ENCODE data around the gene CNTN2.

The CNTN2 gene

DNA sequence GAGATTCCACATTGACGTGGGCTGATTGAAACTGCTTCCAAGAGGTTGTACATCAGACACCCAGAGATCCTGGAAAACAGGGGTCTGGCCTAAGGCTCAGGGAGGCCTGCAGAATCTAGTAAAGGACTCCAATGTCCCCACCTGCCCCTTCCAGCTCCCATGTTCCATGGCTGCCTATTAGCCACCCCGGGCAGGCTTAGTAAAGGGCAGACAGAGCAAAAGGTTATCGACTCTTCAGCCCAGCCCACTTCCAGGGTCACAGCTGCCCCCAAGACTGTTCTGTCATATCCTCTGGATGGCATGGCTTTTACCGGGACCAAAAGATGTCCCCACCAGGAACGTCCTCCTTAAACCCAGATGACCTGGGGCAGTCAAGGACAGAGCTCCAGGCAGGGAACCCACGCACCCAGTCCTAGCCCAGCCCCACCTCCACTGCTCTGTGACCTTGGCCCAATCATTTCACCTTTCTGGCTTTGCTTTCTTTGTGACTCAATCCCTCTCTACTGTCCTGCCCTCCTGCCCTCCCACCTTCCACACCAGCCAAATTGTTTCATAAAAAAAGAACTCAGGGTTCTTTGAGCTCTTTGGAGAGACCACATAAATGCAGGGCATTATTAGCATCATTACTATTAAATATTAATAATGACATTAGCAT is 4.8 kb upstream of the CNTN2 start:
- CTCF ChIA-PET: interaction anchor here (2.1 kb wide), 1 partner anchor 23 kb away, joined by 8 read pairs; no protein-coding TSS in a partner anchor
- POLR2A ChIA-PET: no interaction called here
- no peak for DNase-seq (ENCODE audit: extremely low spot score)
- no peak for TF ChIP-seq CTCF (IDR thresholded peaks at IDR 0.05; ENCODE audit: control extremely low read depth, extremely low read depth, low read depth, missing control alignments)

DNA sequence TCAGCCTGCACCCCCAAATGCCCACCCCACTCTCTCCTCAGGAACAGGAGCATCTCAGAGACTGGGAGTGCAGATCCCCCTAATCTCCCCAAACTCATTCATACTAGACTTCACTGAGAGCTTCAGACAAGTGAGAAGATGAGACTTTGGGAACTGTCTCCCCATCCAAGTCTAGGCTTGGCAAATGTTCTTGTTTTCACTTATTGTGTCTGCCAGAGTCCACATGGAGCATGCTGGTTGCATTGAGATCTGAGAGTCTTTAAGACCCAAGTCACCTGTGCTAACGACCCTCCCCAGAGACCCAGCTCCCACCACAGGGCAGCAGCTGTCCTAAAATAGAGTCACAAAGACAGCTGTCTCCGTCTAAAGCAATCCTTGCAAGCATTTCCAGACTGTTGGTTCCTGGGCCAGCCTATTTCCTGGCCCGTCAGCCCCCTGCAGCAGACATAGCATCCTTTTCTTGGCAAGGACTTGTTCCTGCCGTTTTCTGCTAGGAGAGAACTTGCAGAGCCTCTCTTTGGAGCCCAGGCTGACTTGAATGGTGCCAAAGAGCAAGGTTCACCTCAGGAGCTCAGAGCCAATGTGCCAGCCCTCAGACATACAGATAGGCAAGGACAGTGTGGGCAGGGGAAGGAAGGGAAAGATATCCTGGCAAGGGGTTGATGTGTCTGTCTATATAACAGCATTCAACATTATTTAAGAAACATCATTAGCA is 1.9 kb upstream of the CNTN2 start:
- TF ChIP-seq CTCF (IDR thresholded peaks at IDR 0.05; ENCODE audit: control extremely low read depth, extremely low read depth, low read depth, missing control alignments): no peak
- no peak for DNase-seq (ENCODE audit: extremely low spot score)
- ChIA-PET CTCF (interaction anchor here (1.1 to 2.4 kb wide), 3 partner anchors 11 to 27 kb away, joined by 3 to 10 read pairs (median 3); no protein-coding TSS in a partner anchor), POLR2A (no interaction called here)

GRCh38 chr1:205041998-205042910 is 758 bp upstream of the CNTN2 start:
- ChIA-PET POLR2A (interaction anchor here (0.6 kb wide), 1 partner anchor 10 kb away, joined by 3 read pairs; no protein-coding TSS in a partner anchor), CTCF (interaction anchor here (2.4 kb wide), 1 partner anchor 19 kb away, joined by 10 read pairs; no protein-coding TSS in a partner anchor)
- no peak for DNase-seq (ENCODE audit: extremely low spot score)
- no peak for TF ChIP-seq CTCF (IDR thresholded peaks at IDR 0.05; ENCODE audit: control extremely low read depth, extremely low read depth, low read depth, missing control alignments)

DNA sequence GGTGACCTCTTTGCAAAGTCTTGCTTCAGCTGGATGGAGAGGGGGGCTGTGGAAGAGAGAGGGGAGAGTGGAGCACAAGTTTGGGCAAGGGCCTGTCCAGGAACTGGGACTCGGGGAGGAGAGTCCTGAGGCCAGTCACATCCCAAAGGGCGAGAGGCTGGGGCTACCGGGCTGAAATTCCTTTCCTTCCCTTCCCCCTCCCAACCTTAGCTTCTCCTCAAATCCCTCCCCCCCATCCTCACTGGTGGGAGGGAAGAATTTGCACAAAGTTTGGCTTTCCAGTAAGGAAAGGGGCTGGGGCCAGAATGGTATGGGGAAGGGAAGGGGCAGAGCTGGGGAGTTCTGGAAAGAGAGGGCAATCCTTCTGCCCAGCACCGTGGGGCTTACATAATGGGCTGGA is 854 bp downstream of the CNTN2 start:
- ChIA-PET POLR2A (no interaction called here), CTCF (no interaction called here)
- TF ChIP-seq CTCF (IDR thresholded peaks at IDR 0.05; ENCODE audit: control extremely low read depth, extremely low read depth, low read depth, missing control alignments): no peak
- no peak for DNase-seq (ENCODE audit: extremely low spot score)

DNA sequence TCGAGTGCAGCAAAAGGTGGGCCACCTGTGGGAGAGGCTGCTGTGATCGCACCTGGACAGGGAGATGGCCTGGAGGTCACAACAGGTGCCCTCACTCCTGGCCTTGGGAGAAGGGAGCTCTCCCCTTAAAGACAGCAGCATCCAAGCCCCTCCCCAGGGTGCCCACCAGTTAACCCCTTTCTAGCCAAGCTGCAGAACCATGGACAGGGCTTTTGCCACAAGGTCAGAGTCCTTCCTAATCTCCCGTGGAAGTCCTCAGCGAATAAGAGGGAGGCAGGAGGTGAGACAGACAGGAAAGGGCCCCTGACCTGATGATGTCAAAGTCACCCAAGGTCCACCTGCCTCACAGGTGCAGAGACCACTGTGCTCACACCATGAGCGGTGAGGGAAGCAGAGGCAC is 1.7 kb downstream of the CNTN2 start:
- no peak for DNase-seq (ENCODE audit: extremely low spot score)
- no peak for TF ChIP-seq CTCF (IDR thresholded peaks at IDR 0.05; ENCODE audit: control extremely low read depth, extremely low read depth, low read depth, missing control alignments)
- POLR2A ChIA-PET: no interaction called here
- CTCF ChIA-PET: no interaction called here

DNA sequence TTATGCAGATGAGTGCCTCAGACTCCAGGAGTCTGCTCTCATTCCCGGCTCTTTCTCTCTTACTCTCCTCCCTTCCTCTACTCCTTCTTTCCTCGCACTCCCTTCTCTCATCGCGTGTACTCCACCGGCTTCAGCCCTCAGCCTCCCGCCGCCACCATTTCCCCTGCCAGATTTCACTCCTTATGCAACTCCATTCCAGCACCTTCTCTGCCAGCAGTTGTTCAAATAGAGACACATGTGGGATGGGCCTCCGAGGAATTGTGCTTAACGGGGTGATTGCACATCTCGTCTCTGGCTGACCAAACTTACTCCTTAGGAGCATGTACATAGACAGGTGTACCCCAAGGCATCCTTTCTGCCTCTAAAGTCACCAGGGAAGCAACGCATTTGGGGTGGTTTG is 2.1 kb downstream of the CNTN2 start:
- no peak for TF ChIP-seq CTCF (IDR thresholded peaks at IDR 0.05; ENCODE audit: control extremely low read depth, extremely low read depth, low read depth, missing control alignments)
- POLR2A ChIA-PET: no interaction called here
- CTCF ChIA-PET: no interaction called here
- DNase-seq (ENCODE audit: extremely low spot score): no peak

All from GM10248 (cell line).